Muscle layer of colon (tissue), 2 donors: ENCODE data around the gene NFATC4.

ENCODE experiments used
- H3K27ac ChIP-seq: one replicate; pipeline ENCODE4 v1.7.0; 2013; ENCODE audit warnings: low read depth, mild to moderate bottlenecking, low read length, moderate library complexity
- H3K27me3 ChIP-seq, 2 donors: one replicate each; pipeline ENCODE4 v1.7.0; 2013; ENCODE audit warnings: low read length in 2 of 2, mild to moderate bottlenecking in 2 of 2; ENCODE audit not compliant: insufficient read depth in 2 of 2, control insufficient read depth in 1 of 2
- H3K36me3 ChIP-seq: one replicate; pipeline ENCODE4 v1.7.0; 2013; ENCODE audit warnings: mild to moderate bottlenecking, low read length; ENCODE audit not compliant: insufficient read depth
- H3K4me1 ChIP-seq: one replicate; pipeline ENCODE4 v1.7.0; 2013; ENCODE audit warnings: mild to moderate bottlenecking, low read length; ENCODE audit not compliant: insufficient read depth
- H3K4me3 ChIP-seq, 2 donors: one replicate each; pipeline ENCODE4 v1.7.0; 2013; ENCODE audit warnings: low read length in 2 of 2, low read depth in 1 of 2, mild to moderate bottlenecking in 1 of 2, moderate library complexity in 1 of 2
- H3K9ac ChIP-seq: one replicate; pipeline ENCODE4 v1.7.0; 2013; ENCODE audit warnings: low read length
- H3K9me3 ChIP-seq: one replicate; pipeline ENCODE4 v1.7.0; 2013; ENCODE audit warnings: mild to moderate bottlenecking, low read length
- donor health status: abdominal sarcoma.
- donor health status: Adenocarcinoma of cecum.

Gene NFATC4

DNA sequence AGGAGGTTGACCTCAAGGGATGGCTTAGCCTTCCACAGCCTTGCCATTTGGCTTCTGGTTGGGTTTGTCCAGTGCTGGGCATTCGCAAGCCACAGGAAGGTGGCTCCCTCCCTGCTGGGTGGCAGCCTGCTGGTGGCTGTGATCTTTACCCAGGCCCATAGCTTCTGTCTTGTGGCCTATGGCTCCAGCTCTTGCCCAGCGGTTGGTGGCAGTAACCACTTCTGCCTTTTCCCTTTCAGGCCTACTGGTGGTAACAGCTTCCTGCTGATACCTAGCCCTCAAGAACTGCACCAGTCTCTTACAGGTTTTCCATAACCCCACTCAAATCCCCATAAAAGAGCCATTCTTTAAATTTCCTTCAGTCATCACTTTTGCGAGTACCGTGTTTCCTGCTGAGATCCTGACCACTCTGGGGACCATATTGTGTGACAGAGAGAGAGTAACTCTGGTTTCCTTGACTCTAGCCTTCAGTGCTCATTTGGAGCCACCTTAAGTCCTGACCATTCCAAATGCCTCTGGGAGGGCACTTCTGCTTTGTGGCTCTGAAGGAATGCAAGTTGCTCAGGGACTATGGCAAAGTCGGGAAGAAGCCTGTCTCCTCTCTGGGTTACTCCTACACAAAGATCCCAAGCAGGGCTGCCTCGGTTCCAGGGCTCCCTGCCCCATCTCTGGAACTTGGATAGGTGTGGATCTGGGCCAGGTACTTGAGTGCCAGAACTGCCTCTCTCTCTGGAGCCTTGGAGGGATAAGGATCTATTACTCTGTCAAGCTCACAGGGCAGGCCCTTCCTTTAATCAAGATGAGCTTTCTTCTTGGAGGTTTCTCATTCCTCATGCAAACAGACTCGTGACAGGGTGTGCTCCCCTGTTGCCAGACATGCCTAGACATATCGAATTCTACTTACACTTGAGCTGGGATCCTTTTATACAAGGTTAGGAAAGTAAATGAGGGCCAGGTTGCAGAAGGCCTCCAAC is 27.9 kb downstream of the NFATC4 start:
- Histone ChIP-seq H3K9me3 (no peaks in the 10 kb centered on the region), H3K27me3 (no peaks in the 10 kb centered on the region), H3K36me3 (no peaks in the 10 kb centered on the region), H3K27ac (no peak overlapping the region), H3K4me1 (peaks cover 22% of the 10 kb centered on the region), H3K4me3 (no peak overlapping the region), H3K9ac (no peak overlapping the region)

DNA sequence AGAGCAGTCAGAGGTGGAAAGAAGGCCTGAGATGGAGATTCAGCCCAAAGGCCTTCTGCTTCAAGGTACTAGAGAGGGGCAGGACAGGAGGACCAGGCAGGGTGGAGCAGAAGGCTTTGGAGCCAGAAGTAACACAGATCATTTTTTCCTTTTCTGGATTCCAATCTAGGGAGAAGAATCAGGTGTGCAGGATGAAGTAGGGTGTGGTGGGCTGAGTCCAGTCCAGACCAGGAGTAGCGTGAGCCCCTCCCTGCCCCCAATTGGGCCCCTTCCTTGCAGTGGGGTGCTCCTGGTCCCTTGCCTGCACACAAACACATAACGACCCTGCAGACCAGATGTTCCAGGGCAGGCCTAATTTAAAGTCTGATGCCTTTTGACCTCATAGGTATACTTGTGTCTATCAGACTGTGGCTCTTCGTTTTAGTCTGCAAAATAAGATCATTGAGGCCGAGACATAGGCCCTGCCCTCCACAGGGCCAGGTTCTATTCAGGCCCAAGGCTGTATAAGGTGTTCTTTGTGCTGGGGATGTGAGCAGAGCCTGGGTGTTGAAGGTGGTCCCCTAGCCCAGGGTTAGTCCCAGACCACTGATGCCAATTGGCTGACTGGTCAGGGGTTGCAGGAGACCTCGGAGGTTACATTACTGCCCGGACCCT is 29.8 kb downstream of the NFATC4 start:
- no peaks in the 10 kb centered on the region for H3K27me3 ChIP-seq
- peaks cover 40% of the 10 kb centered on the region for H3K4me1 ChIP-seq
- no peaks in the 10 kb centered on the region for H3K9me3 ChIP-seq
- H3K27ac ChIP-seq = peak overlapping the region; percentile 21
- H3K36me3 ChIP-seq = no peaks in the 10 kb centered on the region
- H3K9ac ChIP-seq = peak overlapping the region; percentile 35
- peak overlapping the region in 1 of 2 donors; percentile 32 for H3K4me3 ChIP-seq

DNA sequence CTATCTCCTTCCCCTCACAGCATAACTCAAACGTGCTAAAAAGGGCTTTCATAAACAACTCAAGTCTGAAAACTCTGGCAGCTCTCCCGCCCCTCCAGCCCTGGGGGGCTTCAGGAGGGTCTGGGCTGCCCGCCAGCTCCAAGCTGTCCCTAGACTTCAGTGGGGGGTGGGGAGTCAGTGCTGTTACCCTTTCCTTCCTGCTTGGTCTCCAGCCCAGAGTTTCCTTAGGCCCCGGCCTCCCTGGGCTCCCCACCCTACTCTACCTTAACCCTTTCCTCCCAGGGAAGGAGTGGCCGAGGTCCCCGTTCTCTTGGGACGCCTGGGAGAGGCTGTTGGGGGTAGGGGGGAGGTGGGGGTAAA is 30.3 kb downstream of the NFATC4 start:
- peak overlapping the region; percentile 35 for H3K9ac ChIP-seq
- no peak overlapping the region for H3K27ac ChIP-seq
- no peaks in the 10 kb centered on the region for H3K36me3 ChIP-seq
- H3K4me3 ChIP-seq = peak overlapping the region in 1 of 2 donors; percentile 32
- H3K4me1 ChIP-seq = peaks cover 45% of the 10 kb centered on the region
- H3K9me3 ChIP-seq = no peaks in the 10 kb centered on the region
- H3K27me3 ChIP-seq = no peaks in the 10 kb centered on the region

DNA sequence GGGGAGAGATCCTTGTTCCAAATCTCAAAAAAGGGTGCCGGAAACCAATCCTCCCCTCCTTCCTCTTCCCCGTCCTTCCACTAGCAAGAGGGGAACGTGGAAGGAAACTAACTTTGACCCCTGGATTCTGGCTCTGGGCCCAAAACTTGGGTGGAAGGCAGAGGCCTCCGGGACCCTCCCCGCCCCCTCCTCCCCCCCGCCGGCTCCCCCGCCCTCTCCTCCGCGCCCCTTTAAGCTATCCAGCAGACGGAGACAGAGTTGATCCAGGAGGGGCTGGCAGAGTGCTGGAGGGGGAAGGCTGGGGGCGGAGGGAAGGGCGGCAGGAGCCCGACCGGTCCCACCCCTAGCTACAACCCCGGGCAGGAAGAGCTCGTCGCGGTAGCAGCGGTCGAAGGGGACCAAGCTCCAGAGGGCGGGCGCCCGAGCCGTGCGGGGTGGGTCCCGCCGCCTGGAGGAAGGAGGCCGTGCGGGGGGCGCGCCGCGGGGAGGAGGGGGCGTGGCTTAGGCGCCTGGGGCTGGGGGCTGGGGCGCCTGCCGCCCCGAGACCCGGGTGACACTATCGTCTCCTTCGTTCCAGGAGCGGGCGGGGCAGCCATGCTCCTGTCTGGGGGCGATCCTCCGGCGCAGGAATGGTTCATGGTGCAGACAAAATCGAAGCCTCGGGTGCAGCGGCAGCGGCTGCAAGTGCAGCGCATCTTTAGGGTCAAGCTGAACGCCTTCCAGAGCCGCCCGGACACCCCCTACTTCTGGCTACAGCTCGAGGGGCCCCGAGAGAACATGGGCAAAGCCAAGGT is 30.9 kb downstream of the NFATC4 start, which contains the start of gene NYNRIN:
NYNRIN (plus strand) TSS at position 351 of the 794 bp plus-strand sequence; CDS start at position 595, 244 bp downstream.
- peak within 1 kb of the TSS; percentile 59 for H3K27ac ChIP-seq
- no peaks in the 10 kb centered on the region for H3K27me3 ChIP-seq
- no peaks in the 10 kb centered on the region for H3K36me3 ChIP-seq
- H3K4me1 ChIP-seq = peaks cover 51% of the 10 kb centered on the region
- H3K9me3 ChIP-seq = no peaks in the 10 kb centered on the region
- peak within 1 kb of the TSS; percentile 44 for H3K9ac ChIP-seq
- H3K4me3 ChIP-seq = peak within 1 kb of the TSS; percentile 70 to 77

DNA sequence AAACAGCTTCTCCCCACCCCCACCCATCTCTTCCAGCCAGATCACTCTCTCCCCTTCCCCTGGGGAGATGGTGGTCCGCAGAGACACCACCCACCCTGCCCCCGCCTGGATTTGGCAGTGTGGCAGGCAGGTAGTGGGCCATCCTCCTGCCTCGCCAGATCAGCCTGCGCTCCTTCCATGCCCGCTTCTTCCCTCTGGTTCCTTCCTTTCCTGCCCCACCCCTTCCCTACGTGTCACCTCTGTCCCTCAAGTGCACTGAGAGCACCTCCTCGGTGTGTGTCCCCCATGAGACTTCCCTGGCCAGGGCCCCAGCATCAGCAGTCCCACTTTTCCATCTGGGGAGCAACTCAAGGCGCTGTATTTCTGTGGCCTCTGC is 31.5 kb downstream of the NFATC4 start:
- peak overlapping the region; percentile 44 for H3K9ac ChIP-seq
- peaks cover 54% of the 10 kb centered on the region for H3K4me1 ChIP-seq
- H3K4me3 ChIP-seq = peak overlapping the region; percentile 70 to 77
- no peaks in the 10 kb centered on the region for H3K36me3 ChIP-seq
- peak overlapping the region; percentile 59 for H3K27ac ChIP-seq
- H3K27me3 ChIP-seq = no peaks in the 10 kb centered on the region
- H3K9me3 ChIP-seq = no peaks in the 10 kb centered on the region

DNA sequence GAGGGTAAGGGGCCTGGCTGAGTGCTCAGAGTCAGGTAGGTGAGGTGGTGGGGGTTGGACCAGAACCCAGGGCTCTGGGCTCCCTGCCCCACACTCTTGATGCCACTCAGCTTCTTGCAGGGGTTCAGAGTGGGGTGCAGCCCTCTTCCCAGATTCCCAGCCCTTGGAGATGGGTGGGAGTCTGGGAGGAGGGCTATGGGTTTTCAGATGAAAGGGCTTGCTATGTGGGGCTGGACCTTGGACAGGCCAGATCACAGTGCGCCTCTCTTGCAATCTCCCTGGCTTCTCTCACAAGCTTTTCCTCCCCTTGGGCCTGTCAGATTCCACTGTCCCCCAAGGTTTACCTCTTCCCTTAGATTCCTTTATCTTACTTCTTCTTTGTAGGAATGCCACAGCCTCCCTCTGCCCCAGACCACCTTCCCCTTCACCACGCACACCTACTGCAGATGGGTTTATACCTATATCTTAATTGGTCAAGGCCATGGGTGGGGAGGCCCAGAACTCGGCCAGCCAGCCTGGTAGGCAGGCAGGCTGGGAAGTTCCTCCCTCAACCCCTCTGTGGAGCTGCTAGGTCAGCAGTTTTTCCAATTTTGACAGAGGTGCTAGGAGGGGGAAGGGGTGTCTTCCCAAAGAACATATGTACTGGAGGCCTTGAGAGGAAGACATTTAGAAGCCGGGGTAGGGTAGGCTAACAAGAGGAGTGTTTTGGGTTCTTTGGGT is 32.2 kb downstream of the NFATC4 start:
- peak overlapping the region; percentile 70 to 77 for H3K4me3 ChIP-seq
- H3K36me3 ChIP-seq = no peaks in the 10 kb centered on the region
- peak overlapping the region; percentile 59 for H3K27ac ChIP-seq
- H3K4me1 ChIP-seq = peaks cover 54% of the 10 kb centered on the region
- H3K9me3 ChIP-seq = no peaks in the 10 kb centered on the region
- peak overlapping the region; percentile 44 for H3K9ac ChIP-seq
- no peaks in the 10 kb centered on the region for H3K27me3 ChIP-seq

DNA sequence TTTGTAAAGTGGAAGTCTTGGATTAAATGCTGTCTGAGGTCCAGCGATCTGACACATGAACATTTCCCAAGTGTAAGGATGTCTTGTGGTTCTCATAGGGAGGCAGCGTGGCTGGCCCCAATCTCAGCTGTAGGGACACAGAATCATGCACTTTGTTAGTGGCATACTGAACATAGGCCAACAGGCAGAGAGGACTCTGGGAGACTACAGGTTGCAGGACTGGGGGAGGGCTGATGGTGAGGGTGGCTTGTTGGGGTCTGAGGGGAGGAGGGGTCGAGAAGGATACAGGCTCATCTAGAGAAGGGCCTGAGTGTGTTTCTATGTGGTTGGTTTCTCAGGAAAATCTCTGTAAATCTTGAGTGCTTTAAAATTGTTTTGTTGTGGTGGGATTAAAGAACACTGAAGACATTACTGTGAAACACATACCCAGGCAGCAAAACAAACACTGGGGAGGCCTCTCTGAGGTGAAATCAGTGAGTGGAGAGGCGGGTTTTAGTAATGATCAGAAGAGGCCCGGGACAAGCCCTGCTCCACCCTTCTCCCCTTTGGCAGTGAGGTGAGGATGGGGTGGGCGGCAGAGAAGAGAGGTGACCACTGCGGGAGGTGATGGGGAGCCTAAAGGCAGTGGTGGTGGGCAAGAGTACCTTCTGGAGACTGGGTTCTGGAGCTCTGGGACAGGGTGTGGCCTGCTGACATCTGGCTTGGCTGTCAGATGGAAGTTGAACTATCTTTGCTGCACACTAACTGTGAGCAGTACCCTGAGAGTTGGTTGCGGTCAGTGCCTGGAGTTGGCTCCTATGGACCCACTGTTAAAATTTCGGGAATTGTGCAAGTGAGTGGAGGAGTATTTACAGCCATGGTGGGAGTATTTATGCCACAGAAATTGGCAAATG is 34.1 kb downstream of the NFATC4 start:
- no peaks in the 10 kb centered on the region for H3K27me3 ChIP-seq
- H3K9ac ChIP-seq = no peak overlapping the region
- H3K4me1 ChIP-seq = peaks cover 54% of the 10 kb centered on the region
- H3K27ac ChIP-seq = no peak overlapping the region
- H3K9me3 ChIP-seq = no peaks in the 10 kb centered on the region
- peaks cover 5% of the 10 kb centered on the region for H3K36me3 ChIP-seq
- H3K4me3 ChIP-seq = no peak overlapping the region

DNA sequence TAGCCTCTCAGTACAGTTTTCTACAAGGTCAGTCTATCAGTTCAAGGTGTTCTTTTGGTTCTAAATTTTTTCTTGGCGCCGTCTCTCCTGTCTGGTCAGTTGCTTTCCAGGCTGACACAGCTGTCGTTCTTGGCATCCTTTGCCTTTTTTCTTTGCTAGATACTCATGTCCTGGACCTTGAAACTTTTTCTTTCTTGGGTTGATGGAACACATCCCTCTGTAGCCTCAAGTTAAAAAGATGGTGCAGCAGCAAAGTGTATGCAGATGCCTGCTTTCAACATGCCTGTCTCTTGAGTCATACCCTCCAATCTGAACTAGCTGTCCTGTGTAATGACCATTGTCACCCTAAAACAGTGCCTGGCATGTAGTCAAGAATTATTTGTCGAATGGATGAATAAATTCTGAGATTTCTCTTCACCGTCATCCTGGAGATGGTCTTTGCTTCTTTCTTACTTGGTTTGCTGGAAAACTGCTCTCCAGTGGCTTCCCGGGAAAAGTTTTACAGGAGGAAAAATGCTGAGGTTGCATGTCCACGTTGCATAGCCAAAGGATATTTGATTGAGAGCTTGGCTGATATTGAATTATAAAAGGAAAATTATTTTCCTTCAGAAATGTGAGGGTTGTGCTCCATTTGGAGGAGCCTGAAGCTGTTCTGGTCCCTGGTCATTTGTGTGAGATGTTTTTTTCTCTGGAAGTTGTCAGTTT is 35.5 kb downstream of the NFATC4 start:
- H3K36me3 ChIP-seq = peaks cover 10% of the 10 kb centered on the region
- H3K27me3 ChIP-seq = no peaks in the 10 kb centered on the region
- no peak overlapping the region for H3K4me3 ChIP-seq
- H3K9me3 ChIP-seq = no peaks in the 10 kb centered on the region
- H3K27ac ChIP-seq = peak overlapping the region; percentile 30
- H3K9ac ChIP-seq = no peak overlapping the region
- H3K4me1 ChIP-seq = peaks cover 46% of the 10 kb centered on the region

DNA sequence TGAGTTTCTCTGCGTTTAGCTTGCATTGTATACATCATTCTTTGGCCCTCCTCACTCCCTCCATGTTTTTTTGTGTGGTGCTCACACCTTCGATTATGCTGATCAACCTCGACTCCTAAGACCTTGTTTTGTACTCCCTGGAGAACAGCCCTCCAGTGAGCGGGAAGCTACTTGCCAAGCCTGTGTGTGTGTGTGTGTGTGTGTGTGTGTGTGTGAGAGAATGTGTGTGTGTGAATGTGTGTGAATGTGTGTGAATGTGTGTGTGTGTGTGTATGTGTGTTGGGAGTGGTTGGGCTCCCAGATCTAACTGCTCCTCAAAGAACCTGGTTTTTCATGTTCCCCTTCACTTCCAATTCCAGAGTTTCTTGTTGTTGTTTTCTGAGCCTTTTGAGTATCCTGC is 36.8 kb downstream of the NFATC4 start:
- peaks cover 43% of the 10 kb centered on the region for H3K4me1 ChIP-seq
- no peaks in the 10 kb centered on the region for H3K27me3 ChIP-seq
- H3K4me3 ChIP-seq = no peak overlapping the region
- no peak overlapping the region for H3K9ac ChIP-seq
- no peaks in the 10 kb centered on the region for H3K9me3 ChIP-seq
- peaks cover 14% of the 10 kb centered on the region for H3K36me3 ChIP-seq
- H3K27ac ChIP-seq = no peak overlapping the region

DNA sequence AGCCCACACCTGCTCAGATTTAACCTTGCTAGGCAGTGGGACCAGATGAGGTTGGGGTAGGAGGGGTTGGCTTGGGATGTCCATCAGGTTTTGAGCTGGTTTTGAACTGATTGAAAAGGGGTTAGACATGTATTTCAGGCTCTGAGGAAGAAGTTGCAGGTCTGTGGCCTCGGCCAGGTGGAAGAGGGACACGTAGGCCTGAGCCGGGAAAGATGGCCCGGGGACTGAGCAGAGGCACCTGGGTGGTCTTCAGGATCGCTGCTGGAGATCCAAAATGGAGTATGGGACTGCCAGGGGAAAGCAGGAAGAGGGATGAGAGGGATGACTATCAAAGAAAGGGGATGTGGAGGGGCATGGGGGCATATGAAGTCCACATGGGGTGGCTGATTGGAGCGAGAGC is 38.4 kb downstream of the NFATC4 start:
- no peaks in the 10 kb centered on the region for H3K9me3 ChIP-seq
- H3K9ac ChIP-seq = no peak overlapping the region
- H3K4me1 ChIP-seq = peaks cover 27% of the 10 kb centered on the region
- H3K27me3 ChIP-seq = no peaks in the 10 kb centered on the region
- H3K27ac ChIP-seq = no peak overlapping the region
- peaks cover 14% of the 10 kb centered on the region for H3K36me3 ChIP-seq
- H3K4me3 ChIP-seq = no peak overlapping the region
